Activated CD4-positive, alpha-beta T cell treated with anti-CD3 and anti-CD28 coated beads, Interleukin-2, Interleukin-4, amounts not matched to agents 100 ng/mL and 50 ng/mL, durations not matched to agents 16 hours and 8 hours (primary cell): Measurements from ENCODE around the gene ATAD2B.
"Not testable (repeated sequence)": the region's sequence is repeated elsewhere in the genome, so short reads cannot be mapped to it uniquely, and the experiment has no call there.

Experiments
- DNase-seq: peaks from one replicate; pipeline ENCODE4 v3.0.0-alpha.2; 2020; ENCODE audit warnings: low spot score

The ATAD2B gene

GRCh38 chr2:23745068-23745725, 181.7 kb downstream of the ATAD2B start:
- no peak for DNase-seq

GRCh38 chr2:23736783-23737182, 190.1 kb downstream of the ATAD2B start:
- not testable (repeated sequence) for DNase-seq

DNA sequence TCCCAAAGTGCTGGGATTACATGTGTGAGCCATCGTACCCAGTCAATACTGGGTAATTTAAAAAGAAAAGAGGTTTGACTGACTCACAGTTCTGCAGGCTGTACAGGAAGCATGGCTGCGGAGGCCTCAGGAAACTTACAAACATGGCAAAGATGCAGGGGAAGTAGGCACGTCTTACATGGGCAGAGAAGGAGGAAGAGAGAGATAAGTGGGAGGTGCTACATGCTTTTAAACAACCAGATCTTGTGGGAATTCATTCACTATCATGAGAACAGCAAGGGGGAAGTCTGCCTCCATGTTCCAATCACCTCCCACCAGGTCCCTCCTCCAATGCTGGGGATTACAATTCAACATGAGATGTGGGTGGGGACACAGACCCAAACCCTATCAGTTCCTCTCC, 192.5 kb downstream of the ATAD2B start:
- no peak for DNase-seq

GRCh38 chr2:23723029-23723428, 203.9 kb downstream of the ATAD2B start:
- DNase-seq = not testable (repeated sequence)

- no peak for DNase-seq
These were observed 204.7 kb downstream of the ATAD2B start for GRCh38 chr2:23722255-23722654.

DNA sequence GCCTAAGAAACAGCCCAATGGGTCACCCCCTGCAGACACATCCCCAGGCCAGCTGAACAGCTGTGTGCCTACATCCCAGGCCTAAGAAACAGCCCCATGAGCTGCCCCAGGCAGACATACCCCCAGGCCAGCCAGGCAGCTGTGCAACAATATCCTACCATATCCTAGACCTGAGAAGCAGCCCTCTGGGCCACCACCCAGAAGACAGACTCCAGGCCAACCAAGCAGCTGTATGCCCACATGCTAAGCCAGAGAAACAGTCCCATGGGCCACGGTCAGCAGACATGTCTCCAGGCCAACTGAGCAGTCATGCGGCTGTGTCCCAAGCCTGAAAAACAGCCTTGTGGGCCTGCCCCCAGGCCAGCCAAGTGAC, 205.5 kb downstream of the ATAD2B start:
- no peak for DNase-seq

DNA sequence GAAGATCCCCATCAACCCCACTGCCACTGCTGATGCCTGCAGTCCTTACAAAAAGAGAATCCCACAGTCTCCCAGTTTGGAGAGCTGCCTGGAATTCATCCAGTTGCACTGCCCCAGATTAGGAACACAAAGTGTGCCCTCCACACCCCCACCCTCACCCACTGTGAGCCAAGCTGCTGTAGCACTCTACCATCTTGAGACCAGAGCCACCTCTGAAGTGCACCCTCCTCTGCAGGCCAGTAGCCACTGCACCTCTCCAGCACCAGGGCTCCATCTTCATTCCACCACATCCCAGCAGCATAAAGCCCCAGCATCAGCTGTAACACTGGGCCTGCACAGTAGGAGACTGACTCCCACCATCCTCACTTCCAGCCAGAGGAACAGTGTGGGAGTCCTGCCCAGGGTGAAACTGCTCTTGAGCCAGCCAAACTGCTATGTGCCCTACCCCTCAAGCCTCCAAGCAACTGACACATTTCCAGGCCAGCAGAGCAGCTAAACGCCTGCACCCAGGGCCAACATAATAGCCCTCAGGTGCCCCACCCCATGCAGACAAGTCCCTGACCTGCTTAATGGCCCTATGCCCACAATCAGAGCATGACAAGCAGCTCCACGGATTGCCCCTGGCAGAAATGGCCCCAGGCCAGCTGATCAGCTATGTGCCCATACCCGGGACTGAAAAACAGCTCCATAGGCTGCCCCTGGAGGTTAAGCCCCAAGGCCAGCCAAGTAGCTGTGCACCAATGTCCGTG, 206.0 kb downstream of the ATAD2B start:
- no peak for DNase-seq

DNA sequence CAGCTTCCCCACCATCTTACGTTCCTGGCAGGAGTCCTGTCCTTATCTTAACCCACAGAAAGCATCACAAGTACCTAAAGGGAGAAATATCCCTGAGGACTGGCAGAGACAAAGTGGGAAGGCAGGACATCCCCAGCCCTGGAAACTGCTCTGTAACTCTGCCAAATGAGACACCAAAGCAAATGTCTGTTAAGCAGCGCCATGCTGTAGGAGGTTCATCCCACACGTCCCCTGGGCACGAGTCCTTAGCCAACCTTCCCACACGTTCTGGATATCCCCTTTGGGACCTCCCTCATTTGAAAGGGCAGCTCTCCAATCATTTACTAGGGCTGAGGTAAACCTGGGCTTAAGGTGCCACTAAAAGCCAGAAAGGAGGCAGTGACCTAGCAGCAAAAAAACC, 207.2 kb downstream of the ATAD2B start:
- no peak for DNase-seq

DNA sequence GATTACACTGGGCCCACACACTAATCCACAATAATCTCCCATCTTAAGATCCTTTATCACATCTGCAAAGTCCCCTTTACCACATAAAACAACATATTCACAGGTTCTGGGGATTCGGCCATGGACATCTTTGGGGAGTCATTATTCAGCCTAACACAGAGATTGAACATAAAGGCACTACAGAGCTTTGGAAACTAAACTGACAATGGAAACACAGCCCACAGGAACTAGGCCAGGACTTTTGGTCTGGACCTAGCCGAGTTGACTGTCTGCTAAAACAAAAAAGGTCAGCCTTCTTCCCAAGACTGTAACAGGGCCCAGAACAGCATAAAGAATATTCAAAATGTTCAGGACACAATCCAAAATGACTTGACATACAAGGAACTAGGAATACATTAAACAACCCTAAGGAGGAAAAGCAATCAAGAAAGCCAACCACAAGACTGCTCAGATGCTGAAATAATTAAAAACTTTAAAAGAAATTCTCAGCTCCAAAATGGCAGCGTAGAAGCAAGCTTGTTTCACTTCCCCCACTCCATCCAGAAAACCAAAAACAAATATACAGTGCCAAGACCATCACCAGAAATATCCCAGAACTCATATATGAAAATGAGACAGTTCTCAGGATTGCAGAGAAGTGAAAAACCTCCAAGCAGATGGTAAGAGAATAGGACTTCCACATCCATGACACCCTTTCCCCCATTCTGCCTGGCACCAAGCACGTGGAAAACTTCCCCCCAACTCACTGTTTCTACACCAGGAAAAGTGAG, 207.8 kb downstream of the ATAD2B start:
- DNase-seq = no peak

- no peak for DNase-seq
These were observed 213.6 kb downstream of the ATAD2B start for GRCh38 chr2:23713351-23713750.

DNA sequence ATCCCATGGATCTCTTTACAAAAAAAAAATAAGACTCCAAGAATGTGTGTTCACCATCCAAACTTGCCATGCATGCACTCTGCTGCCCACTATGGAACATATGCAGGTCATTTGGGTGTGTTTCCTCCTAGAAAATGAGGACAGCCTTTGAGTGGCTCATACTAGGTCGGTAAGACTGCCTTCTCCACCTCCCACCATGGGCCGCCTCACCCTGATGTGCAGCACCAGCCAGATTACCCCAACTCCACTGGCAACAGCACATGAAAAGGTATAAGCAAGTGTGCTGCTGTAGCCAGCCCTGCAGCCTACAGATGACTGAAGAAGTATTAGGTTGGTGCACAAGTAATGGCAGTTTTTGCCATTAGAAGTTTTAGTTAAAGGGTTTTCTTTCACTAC, 214.2 kb downstream of the ATAD2B start:
- no peak for DNase-seq

DNA sequence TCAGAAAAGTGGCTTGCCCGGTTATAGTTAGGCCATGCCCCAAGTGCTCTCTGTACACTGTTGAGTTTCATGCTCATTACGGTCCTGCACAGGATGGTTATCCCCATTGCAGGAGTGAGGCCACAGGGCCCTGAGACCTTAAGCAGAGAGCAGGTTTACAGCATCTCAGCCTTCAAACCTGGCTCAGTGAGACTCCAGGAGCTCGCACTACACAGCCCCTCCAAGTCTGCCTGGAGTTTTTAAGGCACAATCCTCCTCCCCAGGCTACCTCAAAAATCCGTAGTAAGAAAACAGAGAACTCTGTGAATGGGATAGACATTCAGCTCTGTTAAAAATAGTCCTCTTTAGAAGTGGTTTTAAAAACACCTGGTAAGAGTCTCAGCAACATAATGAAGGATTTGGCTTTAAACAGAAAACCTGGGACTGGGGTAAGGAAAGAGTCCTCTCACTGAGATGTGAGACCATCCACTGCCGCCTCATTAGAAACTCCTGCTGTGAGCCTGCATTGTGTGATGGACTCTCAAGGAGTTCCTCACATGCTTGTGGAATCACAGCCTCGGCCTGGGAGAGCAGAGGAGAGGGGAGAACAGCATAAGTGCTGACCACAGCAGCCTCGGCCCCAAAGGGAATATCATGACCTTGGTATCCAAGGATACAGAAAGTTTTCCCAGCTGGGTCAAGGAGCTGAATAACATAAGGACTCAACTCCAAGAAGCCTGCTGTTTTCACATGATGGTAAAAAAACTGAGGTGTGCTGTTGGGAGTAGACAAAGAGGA, 214.8 kb downstream of the ATAD2B start:
- no peak for DNase-seq

- DNase-seq = no peak
These were observed 217.6 kb downstream of the ATAD2B start for GRCh38 chr2:23709311-23709710.

DNA sequence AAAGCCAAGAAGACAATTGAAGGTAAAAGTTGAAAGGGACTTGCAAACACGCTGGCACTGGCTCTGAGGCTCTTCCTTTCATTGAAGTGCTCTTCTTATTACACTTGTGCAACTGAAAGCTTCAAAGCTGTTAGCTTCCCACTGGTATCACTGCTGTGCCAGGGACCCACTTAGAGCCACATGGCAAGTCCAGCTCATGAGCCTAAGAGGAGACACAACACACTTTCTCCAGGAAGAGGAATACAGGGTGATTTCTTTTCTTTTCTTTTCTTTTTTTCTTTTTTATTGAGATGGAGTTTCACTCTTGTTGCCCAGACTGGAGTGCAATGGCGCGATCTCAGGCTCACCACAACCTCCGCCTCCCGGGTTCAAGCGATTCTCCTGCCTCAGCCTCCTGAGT, 218.2 kb downstream of the ATAD2B start:
- no peak for DNase-seq

DNA sequence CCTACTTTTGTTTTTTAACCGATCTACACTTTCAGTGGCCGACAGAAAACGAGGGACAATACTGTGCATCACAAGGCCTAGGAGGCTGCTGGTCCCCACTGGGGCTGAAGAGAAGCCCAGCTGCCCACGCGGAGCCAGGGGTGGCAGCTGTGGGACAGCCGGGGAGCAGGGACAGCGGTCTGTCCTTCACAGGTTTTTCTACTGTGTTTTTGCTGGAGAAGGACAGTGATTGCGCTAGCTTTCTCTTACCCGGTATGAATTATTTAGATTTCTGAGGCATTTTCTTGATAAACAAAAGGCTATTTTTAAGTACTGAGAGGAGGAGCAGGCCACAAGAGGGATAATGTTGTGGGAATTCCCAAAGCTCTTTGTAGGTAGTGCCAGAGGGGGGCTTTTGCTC, 219.8 kb downstream of the ATAD2B start:
- DNase-seq = no peak

DNA sequence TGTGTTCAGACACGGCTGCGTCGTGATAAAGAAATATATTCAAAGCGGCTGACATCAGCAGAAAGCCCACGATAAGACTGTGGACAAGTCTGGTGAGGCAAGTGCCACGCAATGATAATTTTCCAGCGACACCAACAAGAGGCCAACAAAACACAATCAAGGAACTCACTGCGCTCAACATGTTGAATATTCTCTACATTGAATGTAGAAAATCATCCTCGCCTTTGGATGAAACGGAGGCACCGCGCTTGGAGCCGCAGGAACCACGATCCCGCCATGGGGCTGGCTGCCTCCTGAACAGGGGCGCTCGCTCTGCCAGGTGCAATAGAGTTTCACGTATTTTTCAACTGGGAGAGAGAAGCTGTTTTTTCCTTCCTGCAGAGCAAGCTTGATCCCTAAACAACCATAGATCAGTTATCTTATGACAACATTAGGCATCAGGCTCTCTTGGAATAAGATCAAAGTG, 220.3 kb downstream of the ATAD2B start:
- DNase-seq = no peak

DNA sequence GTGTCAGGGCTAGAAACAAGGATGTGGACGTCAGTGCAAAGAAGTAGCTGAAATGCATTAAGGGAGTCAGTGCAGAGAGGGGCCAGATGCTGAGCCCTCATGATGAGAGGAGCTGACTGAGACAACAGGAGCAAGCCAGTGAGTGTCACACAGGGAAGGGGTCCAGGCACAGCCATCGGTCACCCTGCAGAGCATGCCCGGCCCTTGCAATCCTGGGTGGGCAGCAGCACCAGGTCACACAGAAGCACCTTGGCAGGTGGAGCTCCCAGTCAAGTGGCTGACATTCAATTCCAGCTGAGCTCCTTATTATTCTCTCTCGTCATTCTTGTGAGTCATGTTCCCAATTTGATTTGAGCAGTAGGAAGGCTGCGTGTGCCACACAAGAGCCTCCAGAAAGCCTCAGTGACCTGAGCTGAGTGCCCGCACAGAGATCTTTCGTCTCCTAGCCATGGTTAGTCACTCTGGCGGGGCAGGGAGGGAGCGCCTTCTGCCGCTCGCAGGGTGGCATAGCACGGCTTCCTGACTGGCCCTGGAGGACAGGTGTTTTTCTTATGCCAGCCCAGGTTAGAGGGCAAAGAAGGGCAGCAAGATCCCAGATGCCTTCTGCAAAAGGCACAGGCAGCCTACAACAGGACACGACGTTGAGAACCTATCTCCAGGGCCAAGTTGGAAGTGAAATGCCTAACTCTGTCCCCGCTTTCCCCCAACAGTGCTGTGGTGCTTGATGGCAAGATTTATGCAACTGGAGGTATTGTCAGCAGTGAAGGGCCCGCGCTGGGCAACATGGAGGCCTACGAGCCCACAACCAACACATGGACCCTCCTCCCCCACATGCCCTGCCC, 220.9 kb downstream of the ATAD2B start:
- DNase-seq = no peak

DNA sequence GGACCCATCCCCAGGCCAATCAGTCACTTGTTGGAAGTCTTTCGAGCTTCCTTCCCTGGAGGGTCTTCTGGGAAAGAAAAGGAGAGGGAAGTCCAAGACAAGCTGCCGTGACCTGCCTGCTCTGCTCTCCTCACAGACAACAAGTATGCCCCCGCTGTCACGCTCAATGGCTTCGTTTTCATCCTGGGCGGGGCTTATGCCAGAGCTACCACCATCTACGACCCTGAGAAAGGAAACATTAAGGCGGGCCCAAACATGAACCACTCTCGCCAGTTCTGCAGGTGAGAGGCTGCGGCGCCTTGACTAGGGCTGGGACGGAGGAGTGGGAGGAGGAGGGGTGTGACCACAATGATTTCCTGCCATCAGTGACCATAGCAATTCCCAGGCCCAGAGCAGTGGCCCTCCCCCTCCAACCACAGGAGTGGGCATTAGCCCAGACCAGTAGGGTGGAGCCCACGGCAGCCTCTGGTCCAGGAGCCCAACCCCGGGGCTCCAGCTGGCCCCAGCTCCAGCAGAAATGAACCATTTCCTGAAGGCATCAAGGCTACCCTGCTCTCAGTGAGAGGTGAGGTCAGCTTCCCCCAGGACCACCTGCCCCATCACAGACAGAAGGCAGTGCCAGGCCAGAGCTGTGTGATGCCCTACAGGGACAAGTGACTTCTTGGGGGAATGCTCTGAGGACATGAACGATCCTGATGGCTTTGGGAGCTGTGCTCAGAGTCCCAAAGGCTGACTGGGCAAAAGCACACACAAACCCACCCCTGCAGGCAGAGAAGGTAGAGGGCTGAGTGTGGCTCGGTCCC, 223.1 kb downstream of the ATAD2B start:
- no peak for DNase-seq

DNA sequence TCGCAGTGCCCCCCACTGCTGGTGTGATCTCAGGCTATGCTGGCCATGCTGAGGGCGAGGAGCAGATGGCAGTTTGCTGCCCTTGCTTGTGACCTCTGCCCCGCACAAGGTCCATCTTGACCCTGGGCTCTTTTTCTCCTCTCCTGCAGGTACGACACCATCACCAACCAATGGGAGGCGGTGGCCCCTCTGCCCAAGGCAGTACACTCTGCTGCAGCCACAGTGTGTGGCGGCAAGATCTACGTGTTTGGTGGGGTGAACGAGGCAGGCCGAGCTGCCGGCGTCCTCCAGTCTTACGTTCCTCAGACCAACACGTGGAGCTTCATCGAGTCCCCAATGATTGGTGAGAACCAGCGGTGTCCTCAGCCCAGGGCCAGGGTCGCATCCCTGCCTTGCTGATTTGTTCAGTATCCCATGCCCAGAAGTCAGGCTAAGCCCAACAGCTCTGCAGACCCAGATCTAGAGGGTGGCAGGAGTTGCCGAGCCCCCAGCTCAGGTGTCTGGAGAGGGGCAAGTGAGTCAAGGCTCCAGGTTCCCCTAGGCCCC, 223.8 kb downstream of the ATAD2B start:
- no peak for DNase-seq

- DNase-seq = no peak
These were observed 226.3 kb downstream of the ATAD2B start for GRCh38 chr2:23700627-23701026.
